Measurements from ENCODE around the gene BLTP3A. TPM values are rescaled to one million over a fixed set of nuclear protein-coding genes. Genes with fewer than 3 reads are reported as not detected.

Gene BLTP3A
- total and polyA plus RNA-seq, 10 of the 15 experiments (the other 5 are each of a cell fraction or from before 2014, with no cell fraction given), result 2.7 to 16.7 (median 9.9) TPM

DNA sequence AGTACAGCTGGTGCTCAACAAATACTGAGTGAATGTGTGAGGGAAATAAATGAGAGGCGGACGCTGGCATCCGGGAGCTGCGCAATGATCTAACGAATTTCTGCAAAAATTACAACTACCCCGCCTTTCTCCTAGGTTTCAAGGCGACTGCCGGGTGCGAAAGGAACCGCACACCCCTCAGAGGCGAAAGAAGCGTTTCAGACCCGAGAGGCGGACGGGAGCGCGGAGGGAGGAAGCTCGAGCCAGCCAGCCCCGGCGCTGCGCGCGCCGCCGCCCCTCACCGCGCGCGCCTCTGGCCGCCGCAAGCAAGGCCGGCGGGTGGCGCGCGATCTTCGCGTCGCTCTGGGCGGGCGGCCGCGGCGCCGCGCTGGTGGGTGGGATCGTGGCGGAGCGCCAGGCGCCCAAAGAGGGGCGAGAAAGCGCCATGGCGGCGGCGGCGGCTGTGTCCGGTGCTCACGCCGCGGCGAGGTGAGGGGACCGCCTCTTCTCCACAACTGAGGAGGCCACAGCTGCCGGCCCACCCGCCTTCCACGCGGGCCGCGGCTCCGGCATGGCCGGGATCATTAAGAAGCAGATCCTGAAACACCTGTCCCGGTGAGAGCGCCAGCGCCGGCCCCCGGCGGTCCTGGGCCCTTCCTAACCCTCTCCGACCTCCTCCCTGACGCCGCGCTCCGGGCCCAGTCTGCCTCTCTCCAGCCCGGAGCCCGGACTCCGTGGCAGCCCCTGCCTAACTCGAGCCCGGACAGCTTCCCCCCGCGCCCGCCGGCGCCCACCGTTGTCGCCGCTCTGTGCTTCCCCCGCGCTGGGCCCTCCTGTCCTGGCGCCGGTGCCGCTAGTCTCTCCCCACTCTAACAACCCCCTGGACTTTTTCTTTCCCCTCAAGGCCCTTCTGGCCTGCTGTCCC, at the start of gene BLTP3A (continued):
- TF ChIP-seq, protein P1, sequence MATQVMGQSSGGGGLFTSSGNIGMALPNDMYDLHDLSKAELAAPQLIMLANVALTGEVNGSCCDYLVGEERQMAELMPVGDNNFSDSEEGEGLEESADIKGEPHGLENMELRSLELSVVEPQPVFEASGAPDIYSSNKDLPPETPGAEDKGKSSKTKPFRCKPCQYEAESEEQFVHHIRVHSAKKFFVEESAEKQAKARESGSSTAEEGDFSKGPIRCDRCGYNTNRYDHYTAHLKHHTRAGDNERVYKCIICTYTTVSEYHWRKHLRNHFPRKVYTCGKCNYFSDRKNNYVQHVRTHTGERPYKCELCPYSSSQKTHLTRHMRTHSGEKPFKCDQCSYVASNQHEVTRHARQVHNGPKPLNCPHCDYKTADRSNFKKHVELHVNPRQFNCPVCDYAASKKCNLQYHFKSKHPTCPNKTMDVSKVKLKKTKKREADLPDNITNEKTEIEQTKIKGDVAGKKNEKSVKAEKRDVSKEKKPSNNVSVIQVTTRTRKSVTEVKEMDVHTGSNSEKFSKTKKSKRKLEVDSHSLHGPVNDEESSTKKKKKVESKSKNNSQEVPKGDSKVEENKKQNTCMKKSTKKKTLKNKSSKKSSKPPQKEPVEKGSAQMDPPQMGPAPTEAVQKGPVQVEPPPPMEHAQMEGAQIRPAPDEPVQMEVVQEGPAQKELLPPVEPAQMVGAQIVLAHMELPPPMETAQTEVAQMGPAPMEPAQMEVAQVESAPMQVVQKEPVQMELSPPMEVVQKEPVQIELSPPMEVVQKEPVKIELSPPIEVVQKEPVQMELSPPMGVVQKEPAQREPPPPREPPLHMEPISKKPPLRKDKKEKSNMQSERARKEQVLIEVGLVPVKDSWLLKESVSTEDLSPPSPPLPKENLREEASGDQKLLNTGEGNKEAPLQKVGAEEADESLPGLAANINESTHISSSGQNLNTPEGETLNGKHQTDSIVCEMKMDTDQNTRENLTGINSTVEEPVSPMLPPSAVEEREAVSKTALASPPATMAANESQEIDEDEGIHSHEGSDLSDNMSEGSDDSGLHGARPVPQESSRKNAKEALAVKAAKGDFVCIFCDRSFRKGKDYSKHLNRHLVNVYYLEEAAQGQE (IDR thresholded peaks at IDR 0.05; ENCODE audit: low read depth, low read length), result no peak
- TF ChIP-seq ZNF217 (IDR thresholded peaks at IDR 0.05), result 0 out of 2 replicates have a peak, but pooled peaks have one; percentile 45
- TF ChIP-seq, protein P2, sequence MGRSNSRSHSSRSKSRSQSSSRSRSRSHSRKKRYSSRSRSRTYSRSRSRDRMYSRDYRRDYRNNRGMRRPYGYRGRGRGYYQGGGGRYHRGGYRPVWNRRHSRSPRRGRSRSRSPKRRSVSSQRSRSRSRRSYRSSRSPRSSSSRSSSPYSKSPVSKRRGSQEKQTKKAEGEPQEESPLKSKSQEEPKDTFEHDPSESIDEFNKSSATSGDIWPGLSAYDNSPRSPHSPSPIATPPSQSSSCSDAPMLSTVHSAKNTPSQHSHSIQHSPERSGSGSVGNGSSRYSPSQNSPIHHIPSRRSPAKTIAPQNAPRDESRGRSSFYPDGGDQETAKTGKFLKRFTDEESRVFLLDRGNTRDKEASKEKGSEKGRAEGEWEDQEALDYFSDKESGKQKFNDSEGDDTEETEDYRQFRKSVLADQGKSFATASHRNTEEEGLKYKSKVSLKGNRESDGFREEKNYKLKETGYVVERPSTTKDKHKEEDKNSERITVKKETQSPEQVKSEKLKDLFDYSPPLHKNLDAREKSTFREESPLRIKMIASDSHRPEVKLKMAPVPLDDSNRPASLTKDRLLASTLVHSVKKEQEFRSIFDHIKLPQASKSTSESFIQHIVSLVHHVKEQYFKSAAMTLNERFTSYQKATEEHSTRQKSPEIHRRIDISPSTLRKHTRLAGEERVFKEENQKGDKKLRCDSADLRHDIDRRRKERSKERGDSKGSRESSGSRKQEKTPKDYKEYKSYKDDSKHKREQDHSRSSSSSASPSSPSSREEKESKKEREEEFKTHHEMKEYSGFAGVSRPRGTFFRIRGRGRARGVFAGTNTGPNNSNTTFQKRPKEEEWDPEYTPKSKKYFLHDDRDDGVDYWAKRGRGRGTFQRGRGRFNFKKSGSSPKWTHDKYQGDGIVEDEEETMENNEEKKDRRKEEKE (IDR thresholded peaks at IDR 0.05), result 0 out of 2 replicates have a peak, but pooled peaks have one; percentile 8
- TF ChIP-seq, protein P3, sequence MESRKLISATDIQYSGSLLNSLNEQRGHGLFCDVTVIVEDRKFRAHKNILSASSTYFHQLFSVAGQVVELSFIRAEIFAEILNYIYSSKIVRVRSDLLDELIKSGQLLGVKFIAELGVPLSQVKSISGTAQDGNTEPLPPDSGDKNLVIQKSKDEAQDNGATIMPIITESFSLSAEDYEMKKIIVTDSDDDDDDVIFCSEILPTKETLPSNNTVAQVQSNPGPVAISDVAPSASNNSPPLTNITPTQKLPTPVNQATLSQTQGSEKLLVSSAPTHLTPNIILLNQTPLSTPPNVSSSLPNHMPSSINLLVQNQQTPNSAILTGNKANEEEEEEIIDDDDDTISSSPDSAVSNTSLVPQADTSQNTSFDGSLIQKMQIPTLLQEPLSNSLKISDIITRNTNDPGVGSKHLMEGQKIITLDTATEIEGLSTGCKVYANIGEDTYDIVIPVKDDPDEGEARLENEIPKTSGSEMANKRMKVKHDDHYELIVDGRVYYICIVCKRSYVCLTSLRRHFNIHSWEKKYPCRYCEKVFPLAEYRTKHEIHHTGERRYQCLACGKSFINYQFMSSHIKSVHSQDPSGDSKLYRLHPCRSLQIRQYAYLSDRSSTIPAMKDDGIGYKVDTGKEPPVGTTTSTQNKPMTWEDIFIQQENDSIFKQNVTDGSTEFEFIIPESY (IDR thresholded peaks at IDR 0.05), result no peak
- peak; percentile 38; the same call in 1 of the 2 replicates for TF ChIP-seq POLR2AphosphoS2 (IDR thresholded peaks at IDR 0.05; ENCODE audit: low read depth, low read length)
- peak; percentile 62; the same call in 1 of the 2 replicates for TF ChIP-seq ASH2L (IDR thresholded peaks at IDR 0.05; ENCODE audit: borderline replicate concordance, low read depth)
- peak; percentile 88 for TF ChIP-seq GATAD2B (conservative IDR thresholded peaks at IDR 0.05; ENCODE audit: low read depth)
- TF ChIP-seq TBL1XR1 (IDR thresholded peaks at IDR 0.05; ENCODE audit: low read depth, low read length), result no peak
- TF ChIP-seq NR2F1 (conservative IDR thresholded peaks at IDR 0.05), result peak; percentile 65
- TF ChIP-seq TAF1 (IDR thresholded peaks at IDR 0.05; ENCODE audit: borderline replicate concordance, low read depth, low read length), result peak; percentile 64; the same call in 1 of the 2 replicates
- TF ChIP-seq POLR2A (IDR thresholded peaks at IDR 0.05; ENCODE audit: low read depth, low read length), result peak; percentile 89
- TF ChIP-seq, protein P4, sequence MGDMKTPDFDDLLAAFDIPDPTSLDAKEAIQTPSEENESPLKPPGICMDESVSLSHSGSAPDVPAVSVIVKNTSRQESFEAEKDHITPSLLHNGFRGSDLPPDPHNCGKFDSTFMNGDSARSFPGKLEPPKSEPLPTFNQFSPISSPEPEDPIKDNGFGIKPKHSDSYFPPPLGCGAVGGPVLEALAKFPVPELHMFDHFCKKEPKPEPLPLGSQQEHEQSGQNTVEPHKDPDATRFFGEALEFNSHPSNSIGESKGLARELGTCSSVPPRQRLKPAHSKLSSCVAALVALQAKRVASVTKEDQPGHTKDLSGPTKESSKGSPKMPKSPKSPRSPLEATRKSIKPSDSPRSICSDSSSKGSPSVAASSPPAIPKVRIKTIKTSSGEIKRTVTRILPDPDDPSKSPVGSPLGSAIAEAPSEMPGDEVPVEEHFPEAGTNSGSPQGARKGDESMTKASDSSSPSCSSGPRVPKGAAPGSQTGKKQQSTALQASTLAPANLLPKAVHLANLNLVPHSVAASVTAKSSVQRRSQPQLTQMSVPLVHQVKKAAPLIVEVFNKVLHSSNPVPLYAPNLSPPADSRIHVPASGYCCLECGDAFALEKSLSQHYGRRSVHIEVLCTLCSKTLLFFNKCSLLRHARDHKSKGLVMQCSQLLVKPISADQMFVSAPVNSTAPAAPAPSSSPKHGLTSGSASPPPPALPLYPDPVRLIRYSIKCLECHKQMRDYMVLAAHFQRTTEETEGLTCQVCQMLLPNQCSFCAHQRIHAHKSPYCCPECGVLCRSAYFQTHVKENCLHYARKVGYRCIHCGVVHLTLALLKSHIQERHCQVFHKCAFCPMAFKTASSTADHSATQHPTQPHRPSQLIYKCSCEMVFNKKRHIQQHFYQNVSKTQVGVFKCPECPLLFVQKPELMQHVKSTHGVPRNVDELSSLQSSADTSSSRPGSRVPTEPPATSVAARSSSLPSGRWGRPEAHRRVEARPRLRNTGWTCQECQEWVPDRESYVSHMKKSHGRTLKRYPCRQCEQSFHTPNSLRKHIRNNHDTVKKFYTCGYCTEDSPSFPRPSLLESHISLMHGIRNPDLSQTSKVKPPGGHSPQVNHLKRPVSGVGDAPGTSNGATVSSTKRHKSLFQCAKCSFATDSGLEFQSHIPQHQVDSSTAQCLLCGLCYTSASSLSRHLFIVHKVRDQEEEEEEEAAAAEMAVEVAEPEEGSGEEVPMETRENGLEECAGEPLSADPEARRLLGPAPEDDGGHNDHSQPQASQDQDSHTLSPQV (IDR thresholded peaks at IDR 0.05), result 0 out of 2 replicates have a peak, but pooled peaks have one; percentile 35
- TF ChIP-seq LARP7 (IDR thresholded peaks at IDR 0.05), result peak; percentile 88
- peak; percentile 47; the same call in 1 of the 2 replicates for TF ChIP-seq TCF3 (IDR thresholded peaks at IDR 0.05; ENCODE audit: borderline replicate concordance, insufficient read depth, low read depth, low read length)
- TF ChIP-seq RB1 (IDR thresholded peaks at IDR 0.05; ENCODE audit: borderline replicate concordance), result peak; percentile 80; the same call in 1 of the 2 replicates
- no peak for TF ChIP-seq MEF2B (IDR thresholded peaks at IDR 0.05; ENCODE audit: partially characterized antibody, poor library complexity, severe bottlenecking)

All from GM12878 (cell line).